Liver (tissue), 9 donors: ENCODE results near the gene GSTT4. TPM values are rescaled to one million over a fixed set of nuclear protein-coding genes. Genes with fewer than 3 reads are reported as not detected.

Experiments
- DNase-seq: peaks from one replicate; pipeline ENCODE4 v3.0.0-alpha.2; 2017; ENCODE audit warnings: low spot score
- H3K27ac ChIP-seq, 2 donors: one replicate each; pipeline ENCODE4 v1.7.0; 2013; ENCODE audit warnings: inconsistent platforms in 2 of 2, low read length in 2 of 2, control low read depth in 1 of 2, low read depth in 1 of 2, mild to moderate bottlenecking in 1 of 2
- H3K27me3 ChIP-seq, 4 donors: one replicate each; pipeline versions ENCODE4 v1.6.1 to v1.7.0; 2013; ENCODE audit warnings: low read length in 3 of 4, inconsistent platforms in 1 of 4, mild to moderate bottlenecking in 1 of 4, moderate library complexity in 1 of 4; ENCODE audit not compliant: control insufficient read depth in 4 of 4, insufficient read depth in 4 of 4
- H3K36me3 ChIP-seq, 4 donors: one replicate each; pipeline versions ENCODE4 v1.6.1 to v1.7.0; 2013; ENCODE audit warnings: low read length in 3 of 4, mild to moderate bottlenecking in 3 of 4, low read depth in 1 of 4, moderate library complexity in 1 of 4; ENCODE audit not compliant: control insufficient read depth in 4 of 4, insufficient read depth in 3 of 4
- H3K4me1 ChIP-seq, 4 donors: one replicate each; pipeline versions ENCODE4 v1.6.1 to v1.7.0; 2013; ENCODE audit warnings: low read length in 3 of 4, mild to moderate bottlenecking in 3 of 4, moderate library complexity in 1 of 4; ENCODE audit not compliant: control insufficient read depth in 4 of 4, insufficient read depth in 4 of 4
- H3K4me3 ChIP-seq, 3 donors: one replicate each; pipeline versions ENCODE4 v1.6.1 to v1.7.0; 2013; ENCODE audit warnings: low read length in 3 of 3, control low read depth in 1 of 3, low read depth in 1 of 3, mild to moderate bottlenecking in 1 of 3
- H3K9ac ChIP-seq, 2 donors: one replicate each; pipeline ENCODE4 v1.7.0; 2013; ENCODE audit warnings: low read length in 2 of 2, mild to moderate bottlenecking in 2 of 2, moderate library complexity in 2 of 2, control low read depth in 1 of 2, low read depth in 1 of 2
- H3K9me3 ChIP-seq, 4 donors: one replicate each; pipeline versions ENCODE4 v1.6.1 to v1.7.0; 2013; ENCODE audit warnings: low read length in 3 of 4; ENCODE audit not compliant: control insufficient read depth in 4 of 4
- ATF3 ChIP-seq: IDR thresholded peaks from 2 replicates; pipeline ENCODE4 v1.6.1; 2016; ENCODE audit warnings: antibody characterized with exemption
- CTCF ChIP-seq: fragments of 150-350 bp; IDR thresholded peaks from 2 replicates; pipeline ENCODE4 v1.5.1; 2017; ENCODE audit warnings: improper control_type of control experiment, low read depth, low read length; ENCODE audit not compliant: missing input control
- EGR1 ChIP-seq, 2 donors: IDR thresholded peaks; 2 replicates each; pipeline ENCODE4 v1.6.1; 2016 to 2018; ENCODE audit warnings: antibody characterized with exemption in 2 of 2, low read depth in 2 of 2
- FOXA1 ChIP-seq: IDR thresholded peaks from 2 replicates; pipeline ENCODE4 v1.6.1; 2016; ENCODE audit warnings: antibody characterized with exemption
- FOXA2 ChIP-seq: IDR thresholded peaks from 2 replicates; pipeline ENCODE4 v1.6.1; 2016; ENCODE audit warnings: antibody characterized with exemption
- GABPA ChIP-seq, 2 donors: IDR thresholded peaks in 1 of 2; conservative IDR thresholded peaks in 1 of 2; 2 replicates each; pipeline ENCODE4 v1.6.1; 2016; ENCODE audit warnings: antibody characterized with exemption in 2 of 2, mild to moderate bottlenecking in 1 of 2, moderate library complexity in 1 of 2
- HNF4A ChIP-seq, 2 donors: conservative IDR thresholded peaks; 2 replicates each; pipeline ENCODE4 v1.6.1; 2016; ENCODE audit warnings: antibody characterized with exemption in 2 of 2, mild to moderate bottlenecking in 2 of 2
- HNF4G ChIP-seq: IDR thresholded peaks from 2 replicates; pipeline ENCODE4 v1.6.1; 2016; ENCODE audit warnings: antibody characterized with exemption
- JUND ChIP-seq, 2 donors: IDR thresholded peaks; 2 replicates each; pipeline ENCODE4 v1.6.1; 2016; ENCODE audit warnings: antibody characterized with exemption in 2 of 2
- MAX ChIP-seq: IDR thresholded peaks from 2 replicates; pipeline ENCODE4 v1.6.1; 2016; ENCODE audit warnings: antibody characterized with exemption
- NR2F2 ChIP-seq: IDR thresholded peaks from 2 replicates; pipeline ENCODE4 v1.6.1; 2016; ENCODE audit warnings: antibody characterized with exemption
- RAD21 ChIP-seq, 2 donors: IDR thresholded peaks; 2 replicates each; pipeline ENCODE4 v1.6.1; 2016; ENCODE audit warnings: antibody characterized with exemption in 2 of 2, mild to moderate bottlenecking in 2 of 2
- REST ChIP-seq: IDR thresholded peaks from 2 replicates; pipeline ENCODE4 v1.6.1; 2016; ENCODE audit warnings: antibody characterized with exemption, mild to moderate bottlenecking
- RXRA ChIP-seq, 2 donors: IDR thresholded peaks; 2 replicates each; pipeline ENCODE4 v1.6.1; 2017 to 2018; ENCODE audit warnings: antibody characterized with exemption in 2 of 2, mild to moderate bottlenecking in 1 of 2
- SP1 ChIP-seq: IDR thresholded peaks from 2 replicates; pipeline ENCODE4 v1.6.1; 2018; ENCODE audit warnings: antibody characterized with exemption, mild to moderate bottlenecking
- TAF1 ChIP-seq: conservative IDR thresholded peaks from 2 replicates; pipeline ENCODE4 v1.6.1; 2016; ENCODE audit warnings: antibody characterized with exemption, mild to moderate bottlenecking
- YY1 ChIP-seq: IDR thresholded peaks from 2 replicates; pipeline ENCODE4 v1.6.1; 2016; ENCODE audit warnings: antibody characterized with exemption, mild to moderate bottlenecking
- ZBTB33 ChIP-seq: IDR thresholded peaks from 2 replicates; pipeline ENCODE4 v1.6.1; 2016; ENCODE audit warnings: antibody characterized with exemption
- WGBS: extraction: QIAGEN DNeasy Blood & Tissue Kit; methylation state at CpG from one replicate; pipeline ENCODE4 v1.1.7; 2013; 5-methylcytosine and 5-hydroxymethylcytosine counted together
- polyA plus RNA-seq, 2 donors: library from polyadenylated mRNA; stranded (reverse) in 1 of 2; unstranded in 1 of 2; fragments of 200-250 nt in 1 of 2; fragments of >200 nt in 1 of 2; fragmentation: Nextera tagmentation in 1 of 2; extraction: Ambion mirVana in 1 of 2; gene quantifications; one replicate each; pipeline versions ENCODE4 v1.2.1 to v1.2.3, GENCODE V29; 2013 to 2015
- total RNA-seq, 2 donors: library from RNA; depleted of rRNA; stranded (reverse); fragments of >200 nt; gene quantifications; one replicate each; pipeline ENCODE4 v1.2.3, GENCODE V29; 2014
- donor health status: healthy.
- donor health status: healthy.
- donor health status: healthy.
- donor health status: healthy.
- donor health status: healthy.

Gene GSTT4
- total and polyA plus RNA-seq, 4 donors = not detected

- Histone ChIP-seq H3K9ac (no peak overlapping the region), H3K27ac (no peak overlapping the region), H3K36me3 (peaks cover 2 to 16% (median 9%) of the 10 kb centered on the region in 4 donors), H3K4me3 (no peak overlapping the region), H3K4me1 (peaks cover 0 to 6% (median under 1%) of the 10 kb centered on the region in 4 donors), H3K9me3 (no peaks in the 10 kb centered on the region), H3K27me3 (no peaks in the 10 kb centered on the region)
- no peak for DNase-seq
- WGBS = 93% methylated on average over 8 of the region's 8 CpGs
- no peak for TF ChIP-seq ATF3
- TF ChIP-seq CTCF = no peak
- TF ChIP-seq TAF1 = no peak
- no peak for TF ChIP-seq REST
- no peak for TF ChIP-seq FOXA1
- TF ChIP-seq YY1 = no peak
- TF ChIP-seq EGR1 (IDR thresholded peaks at IDR 0.05; ENCODE audit: low read depth in 2 of 2) = no peak
- no peak for TF ChIP-seq JUND (IDR thresholded peaks at IDR 0.05)
- TF ChIP-seq RAD21 (IDR thresholded peaks at IDR 0.05) = no peak
- no peak for TF ChIP-seq FOXA2
- no peak for TF ChIP-seq RXRA (IDR thresholded peaks at IDR 0.05)
- TF ChIP-seq MAX = no peak
Observed at GRCh38 chr22:24037851-24038765, 32.9 kb upstream of the GSTT4 start.

GRCh38 chr22:24035296-24035695 is 30.0 kb upstream of the GSTT4 start:
- H3K9ac ChIP-seq = no peak overlapping the region
- peaks cover 2 to 10% (median 9%) of the 10 kb centered on the region in 4 donors for H3K36me3 ChIP-seq
- no peak overlapping the region for H3K4me3 ChIP-seq
- no peaks in the 10 kb centered on the region for H3K9me3 ChIP-seq
- TF ChIP-seq ATF3 = no peak
- no peak for TF ChIP-seq RAD21 (IDR thresholded peaks at IDR 0.05)
- TF ChIP-seq TAF1 = no peak
- no peak for TF ChIP-seq FOXA2
- no peak for TF ChIP-seq FOXA1
- TF ChIP-seq NR2F2 = no peak
- TF ChIP-seq CTCF = no peak
- no peak for TF ChIP-seq HNF4A (conservative IDR thresholded peaks at IDR 0.05)
- TF ChIP-seq GABPA (IDR thresholded peaks at IDR 0.05 in 1 of 2, conservative IDR thresholded peaks at IDR 0.05 in 1 of 2) = no peak
- no peak for TF ChIP-seq JUND (IDR thresholded peaks at IDR 0.05)
- no peak for TF ChIP-seq MAX
- no peak for TF ChIP-seq SP1
- TF ChIP-seq ZBTB33 = no peak
- no peak for TF ChIP-seq HNF4G
- over 99% methylated on average over 5 of the region's 5 CpGs for WGBS
- no peaks in the 10 kb centered on the region for H3K27me3 ChIP-seq
- no peaks in the 10 kb centered on the region for H3K4me1 ChIP-seq
- no peak for DNase-seq
- no peak overlapping the region for H3K27ac ChIP-seq
